ENCODE measurements around the gene KCNQ5.

Gene KCNQ5

DNA sequence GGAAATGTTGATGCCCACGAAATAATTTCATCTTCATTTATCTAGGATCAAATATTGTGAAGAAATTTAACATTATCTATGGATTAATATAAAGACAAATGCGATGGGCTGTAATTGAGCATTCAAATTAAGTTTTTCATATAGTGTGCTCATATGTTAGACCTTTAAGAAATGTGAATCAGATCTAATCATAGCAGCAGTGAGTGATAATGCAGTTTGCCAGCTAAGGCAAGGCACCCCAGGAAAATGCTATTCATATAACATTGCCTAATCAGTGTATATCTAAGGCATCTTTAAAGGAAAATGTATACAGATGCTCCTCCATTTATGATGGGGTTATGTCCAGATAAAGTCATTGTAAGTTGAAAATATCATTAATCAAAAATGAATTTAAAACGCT is 135.2 kb downstream of the KCNQ5 start:
- no peaks in the 10 kb centered on the region for H3K27me3 ChIP-seq (ENCODE audit: control insufficient read depth, insufficient read depth, low read length)
- no peak overlapping the region for H3K9ac ChIP-seq (ENCODE audit: low read length)
- H3K27ac ChIP-seq (ENCODE audit: low read length): no peak overlapping the region
- H3K4me1 ChIP-seq (ENCODE audit: control insufficient read depth, low read depth, low read length): no peaks in the 10 kb centered on the region
- no peaks in the 10 kb centered on the region for H3K9me3 ChIP-seq (ENCODE audit: control insufficient read depth, low read depth, low read length)
- H3K36me3 ChIP-seq (ENCODE audit: control insufficient read depth, low read depth, low read length): no peaks in the 10 kb centered on the region
- H3K4me3 ChIP-seq (ENCODE audit: low read length): no peak overlapping the region

GRCh38 chr6:72757926-72758325 is 136.1 kb downstream of the KCNQ5 start:
- Histone ChIP-seq H3K36me3 (ENCODE audit: control insufficient read depth, low read depth, low read length) (no peaks in the 10 kb centered on the region), H3K9ac (ENCODE audit: low read length) (no peak overlapping the region), H3K4me1 (ENCODE audit: control insufficient read depth, low read depth, low read length) (no peaks in the 10 kb centered on the region), H3K9me3 (ENCODE audit: control insufficient read depth, low read depth, low read length) (no peaks in the 10 kb centered on the region), H3K27ac (ENCODE audit: low read length) (no peak overlapping the region), H3K4me3 (ENCODE audit: low read length) (no peak overlapping the region), H3K27me3 (ENCODE audit: control insufficient read depth, insufficient read depth, low read length) (no peaks in the 10 kb centered on the region)

GRCh38 chr6:72758901-72759300 is 137.0 kb downstream of the KCNQ5 start:
- no peak overlapping the region for H3K4me3 ChIP-seq (ENCODE audit: low read length)
- H3K27ac ChIP-seq (ENCODE audit: low read length): no peak overlapping the region
- no peaks in the 10 kb centered on the region for H3K36me3 ChIP-seq (ENCODE audit: control insufficient read depth, low read depth, low read length)
- no peaks in the 10 kb centered on the region for H3K4me1 ChIP-seq (ENCODE audit: control insufficient read depth, low read depth, low read length)
- no peak overlapping the region for H3K9ac ChIP-seq (ENCODE audit: low read length)
- no peaks in the 10 kb centered on the region for H3K27me3 ChIP-seq (ENCODE audit: control insufficient read depth, insufficient read depth, low read length)
- H3K9me3 ChIP-seq (ENCODE audit: control insufficient read depth, low read depth, low read length): no peaks in the 10 kb centered on the region

- Histone ChIP-seq H3K4me1 (ENCODE audit: control insufficient read depth, low read depth, low read length) (no peaks in the 10 kb centered on the region), H3K9me3 (ENCODE audit: control insufficient read depth, low read depth, low read length) (no peaks in the 10 kb centered on the region), H3K27me3 (ENCODE audit: control insufficient read depth, insufficient read depth, low read length) (no peaks in the 10 kb centered on the region), H3K4me3 (ENCODE audit: low read length) (no peak overlapping the region), H3K27ac (ENCODE audit: low read length) (no peak overlapping the region), H3K9ac (ENCODE audit: low read length) (no peak overlapping the region), H3K36me3 (ENCODE audit: control insufficient read depth, low read depth, low read length) (no peaks in the 10 kb centered on the region)
Observed at GRCh38 chr6:72760114-72760793, 138.4 kb downstream of the KCNQ5 start.

DNA sequence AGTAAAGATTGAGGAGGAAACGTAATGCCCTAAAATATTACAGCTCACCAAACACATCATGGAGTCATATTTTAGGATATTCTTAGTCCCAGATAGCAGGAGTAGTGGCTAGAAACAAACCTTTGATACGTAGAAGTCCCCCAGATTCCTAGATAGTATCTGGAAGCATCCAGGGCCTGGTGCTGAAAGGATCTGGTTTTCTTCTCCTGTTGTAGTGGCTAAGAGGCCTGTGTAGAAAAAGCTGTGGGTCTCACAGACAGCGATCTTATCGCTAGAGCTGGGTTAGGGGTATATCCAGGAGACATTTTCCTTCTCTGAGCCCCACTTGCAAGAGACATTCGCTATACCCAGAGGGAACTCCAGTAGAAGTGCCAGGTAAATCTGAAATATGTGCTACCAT is 139.9 kb downstream of the KCNQ5 start:
- H3K27ac ChIP-seq (ENCODE audit: low read length): no peak overlapping the region
- no peaks in the 10 kb centered on the region for H3K9me3 ChIP-seq (ENCODE audit: control insufficient read depth, low read depth, low read length)
- no peaks in the 10 kb centered on the region for H3K4me1 ChIP-seq (ENCODE audit: control insufficient read depth, low read depth, low read length)
- H3K9ac ChIP-seq (ENCODE audit: low read length): no peak overlapping the region
- no peak overlapping the region for H3K4me3 ChIP-seq (ENCODE audit: low read length)
- no peaks in the 10 kb centered on the region for H3K36me3 ChIP-seq (ENCODE audit: control insufficient read depth, low read depth, low read length)
- H3K27me3 ChIP-seq (ENCODE audit: control insufficient read depth, insufficient read depth, low read length): no peaks in the 10 kb centered on the region

DNA sequence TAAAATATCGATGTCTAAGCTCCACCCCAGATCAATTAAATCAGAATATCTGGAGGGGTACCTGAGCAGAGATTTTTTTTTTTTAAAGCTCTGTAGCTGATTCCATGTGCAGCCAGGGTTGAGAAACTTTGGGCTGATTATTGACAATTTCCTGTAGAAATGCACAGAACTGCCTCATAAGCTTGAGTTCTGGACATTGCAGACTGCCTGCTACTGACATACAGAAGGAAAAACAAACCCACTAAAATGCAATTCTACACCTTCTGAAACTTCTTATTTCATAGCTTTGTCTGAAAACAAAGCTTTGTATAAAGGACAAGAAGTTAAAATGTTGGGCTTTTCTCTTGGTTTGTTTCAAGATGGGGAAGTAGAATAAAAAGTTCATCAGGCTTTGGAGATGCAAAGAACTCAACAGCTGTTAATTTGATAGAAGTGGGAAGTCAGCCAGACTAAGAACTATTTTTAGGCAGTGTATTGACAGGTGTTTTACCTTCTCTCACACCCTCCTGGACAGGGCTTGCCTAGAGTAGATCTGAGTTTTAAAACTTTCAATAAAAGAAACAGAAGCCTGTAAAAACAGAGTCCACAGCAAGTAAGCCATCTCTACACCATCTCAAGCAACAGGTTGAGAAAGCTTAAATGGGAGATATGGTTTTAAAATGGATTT is 147.7 kb downstream of the KCNQ5 start:
- Histone ChIP-seq H3K27ac (ENCODE audit: low read length) (no peak overlapping the region), H3K4me3 (ENCODE audit: low read length) (no peak overlapping the region), H3K9ac (ENCODE audit: low read length) (no peak overlapping the region), H3K27me3 (ENCODE audit: control insufficient read depth, insufficient read depth, low read length) (no peaks in the 10 kb centered on the region), H3K36me3 (ENCODE audit: control insufficient read depth, low read depth, low read length) (no peaks in the 10 kb centered on the region), H3K9me3 (ENCODE audit: control insufficient read depth, low read depth, low read length) (no peaks in the 10 kb centered on the region), H3K4me1 (ENCODE audit: control insufficient read depth, low read depth, low read length) (no peaks in the 10 kb centered on the region)

DNA sequence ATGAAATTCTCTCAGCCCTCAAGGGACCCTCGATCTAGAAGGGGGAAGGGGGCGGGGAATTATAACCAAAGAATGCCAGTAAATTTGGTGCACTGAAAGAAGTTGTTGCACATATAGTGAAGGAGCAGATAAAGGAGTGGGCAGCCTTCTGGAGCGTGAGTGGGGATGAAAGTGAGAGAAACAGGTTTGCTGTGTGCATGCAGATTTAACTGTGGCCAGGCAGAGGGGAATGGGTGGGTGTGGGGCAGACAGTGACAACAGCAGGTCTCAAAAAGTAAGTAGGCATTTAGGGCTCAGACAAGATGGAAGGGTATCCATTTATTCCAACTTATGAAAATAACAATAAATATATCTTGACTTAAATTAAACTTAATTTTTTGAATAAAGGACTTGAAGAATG is 149.1 kb downstream of the KCNQ5 start:
- no peak overlapping the region for H3K9ac ChIP-seq (ENCODE audit: low read length)
- H3K36me3 ChIP-seq (ENCODE audit: control insufficient read depth, low read depth, low read length): no peaks in the 10 kb centered on the region
- H3K27me3 ChIP-seq (ENCODE audit: control insufficient read depth, insufficient read depth, low read length): no peaks in the 10 kb centered on the region
- no peak overlapping the region for H3K4me3 ChIP-seq (ENCODE audit: low read length)
- H3K27ac ChIP-seq (ENCODE audit: low read length): no peak overlapping the region
- no peaks in the 10 kb centered on the region for H3K4me1 ChIP-seq (ENCODE audit: control insufficient read depth, low read depth, low read length)
- H3K9me3 ChIP-seq (ENCODE audit: control insufficient read depth, low read depth, low read length): no peaks in the 10 kb centered on the region

DNA sequence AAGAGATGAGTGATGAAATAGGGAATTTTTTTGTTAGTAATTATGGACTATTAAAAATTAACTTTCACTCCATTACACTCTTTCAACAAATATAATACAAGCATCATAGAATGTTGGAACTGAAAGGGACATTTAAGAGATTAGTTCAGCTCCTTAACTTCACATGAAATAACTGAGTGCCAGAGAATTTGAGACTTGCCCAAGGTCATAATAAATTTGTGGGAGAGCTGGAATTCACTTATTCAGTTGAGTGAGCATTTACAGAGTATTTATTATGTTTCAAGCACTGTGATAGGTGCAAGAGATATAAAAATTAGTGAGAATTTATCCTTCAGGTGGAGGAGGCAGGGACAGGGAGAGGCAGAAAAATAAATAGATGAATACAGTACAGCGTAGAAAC is 154.6 kb downstream of the KCNQ5 start:
- H3K4me1 ChIP-seq (ENCODE audit: control insufficient read depth, low read depth, low read length): no peaks in the 10 kb centered on the region
- no peak overlapping the region for H3K9ac ChIP-seq (ENCODE audit: low read length)
- no peak overlapping the region for H3K4me3 ChIP-seq (ENCODE audit: low read length)
- no peaks in the 10 kb centered on the region for H3K9me3 ChIP-seq (ENCODE audit: control insufficient read depth, low read depth, low read length)
- no peaks in the 10 kb centered on the region for H3K27me3 ChIP-seq (ENCODE audit: control insufficient read depth, insufficient read depth, low read length)
- H3K27ac ChIP-seq (ENCODE audit: low read length): no peak overlapping the region
- H3K36me3 ChIP-seq (ENCODE audit: control insufficient read depth, low read depth, low read length): no peaks in the 10 kb centered on the region

- H3K36me3 ChIP-seq (ENCODE audit: control insufficient read depth, low read depth, low read length): no peaks in the 10 kb centered on the region
- H3K9ac ChIP-seq (ENCODE audit: low read length): no peak overlapping the region
- H3K4me1 ChIP-seq (ENCODE audit: control insufficient read depth, low read depth, low read length): no peaks in the 10 kb centered on the region
- H3K9me3 ChIP-seq (ENCODE audit: control insufficient read depth, low read depth, low read length): no peaks in the 10 kb centered on the region
- no peak overlapping the region for H3K27ac ChIP-seq (ENCODE audit: low read length)
- H3K27me3 ChIP-seq (ENCODE audit: control insufficient read depth, insufficient read depth, low read length): no peaks in the 10 kb centered on the region
- no peak overlapping the region for H3K4me3 ChIP-seq (ENCODE audit: low read length)
Observed at GRCh38 chr6:72781624-72782023, 159.8 kb downstream of the KCNQ5 start.

GRCh38 chr6:72783035-72783434 is 161.2 kb downstream of the KCNQ5 start:
- no peaks in the 10 kb centered on the region for H3K9me3 ChIP-seq (ENCODE audit: control insufficient read depth, low read depth, low read length)
- no peak overlapping the region for H3K27ac ChIP-seq (ENCODE audit: low read length)
- no peaks in the 10 kb centered on the region for H3K27me3 ChIP-seq (ENCODE audit: control insufficient read depth, insufficient read depth, low read length)
- H3K36me3 ChIP-seq (ENCODE audit: control insufficient read depth, low read depth, low read length): no peaks in the 10 kb centered on the region
- H3K4me1 ChIP-seq (ENCODE audit: control insufficient read depth, low read depth, low read length): no peaks in the 10 kb centered on the region
- H3K9ac ChIP-seq (ENCODE audit: low read length): no peak overlapping the region
- H3K4me3 ChIP-seq (ENCODE audit: low read length): no peak overlapping the region

DNA sequence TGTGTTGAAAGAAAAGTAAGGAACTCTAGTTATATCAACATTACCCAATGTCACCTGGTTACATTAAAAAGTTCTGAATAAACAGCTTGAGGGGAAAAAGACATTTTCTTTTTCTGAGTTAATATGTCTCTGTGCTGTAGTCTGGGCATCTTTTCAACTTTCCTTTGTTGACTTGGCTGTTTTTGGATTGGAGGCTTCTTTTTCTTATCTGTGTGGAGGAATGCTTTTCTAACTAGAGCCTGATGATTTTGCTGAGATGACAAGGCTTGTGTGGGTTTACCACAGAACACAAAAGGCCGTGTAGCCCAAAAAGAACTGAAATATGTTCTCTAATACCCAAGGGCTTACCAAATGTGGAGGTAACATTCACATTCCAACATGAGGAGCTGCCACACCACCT is 161.8 kb downstream of the KCNQ5 start:
- Histone ChIP-seq H3K27ac (ENCODE audit: low read length) (no peak overlapping the region), H3K27me3 (ENCODE audit: control insufficient read depth, insufficient read depth, low read length) (no peaks in the 10 kb centered on the region), H3K4me1 (ENCODE audit: control insufficient read depth, low read depth, low read length) (no peaks in the 10 kb centered on the region), H3K36me3 (ENCODE audit: control insufficient read depth, low read depth, low read length) (no peaks in the 10 kb centered on the region), H3K4me3 (ENCODE audit: low read length) (no peak overlapping the region), H3K9me3 (ENCODE audit: control insufficient read depth, low read depth, low read length) (no peaks in the 10 kb centered on the region), H3K9ac (ENCODE audit: low read length) (no peak overlapping the region)

- H3K4me1 ChIP-seq (ENCODE audit: control insufficient read depth, low read depth, low read length): no peaks in the 10 kb centered on the region
- H3K9me3 ChIP-seq (ENCODE audit: control insufficient read depth, low read depth, low read length): no peaks in the 10 kb centered on the region
- H3K36me3 ChIP-seq (ENCODE audit: control insufficient read depth, low read depth, low read length): no peaks in the 10 kb centered on the region
- no peak overlapping the region for H3K4me3 ChIP-seq (ENCODE audit: low read length)
- no peak overlapping the region for H3K9ac ChIP-seq (ENCODE audit: low read length)
- H3K27ac ChIP-seq (ENCODE audit: low read length): no peak overlapping the region
- no peaks in the 10 kb centered on the region for H3K27me3 ChIP-seq (ENCODE audit: control insufficient read depth, insufficient read depth, low read length)
Observed at GRCh38 chr6:72784071-72784470, 162.2 kb downstream of the KCNQ5 start.

Measured in iPS-18a (cell line).